ENCODE data around the gene OTOL1.
"Not testable (repeated sequence)": the region's sequence is repeated elsewhere in the genome, so short reads cannot be mapped to it uniquely, and the experiment has no call there.

OTOL1 gene

GRCh38 chr3:161496508-161496907 lies at the start of gene OTOL1:
OTOL1 (plus strand) TSS chr3:161496808; CDS start chr3:161496808, 0 bp downstream.
- no peak for DNase-seq

- no peak for DNase-seq
These were observed 46.8 kb upstream of the OTOL1 start for GRCh38 chr3:161449785-161450184.

- DNase-seq: no peak
These were observed 44.4 kb upstream of the OTOL1 start for GRCh38 chr3:161452179-161452578.

GRCh38 chr3:161454615-161455014 lies 42.0 kb upstream of the OTOL1 start:
- no peak for DNase-seq

GRCh38 chr3:161455962-161456361 lies 40.6 kb upstream of the OTOL1 start:
- no peak for DNase-seq

GRCh38 chr3:161462138-161462537 lies 34.5 kb upstream of the OTOL1 start:
- DNase-seq: no peak

GRCh38 chr3:161471211-161471610 lies 25.4 kb upstream of the OTOL1 start:
- DNase-seq: no peak

- DNase-seq: peak; percentile 12
These were observed 22.5 kb upstream of the OTOL1 start for GRCh38 chr3:161474139-161474538.

GRCh38 chr3:161474741-161475140 lies 21.9 kb upstream of the OTOL1 start:
- DNase-seq: no peak

- no peak for DNase-seq
These were observed 21.4 kb upstream of the OTOL1 start for GRCh38 chr3:161475206-161475605.

- DNase-seq: no peak
These were observed 20.7 kb upstream of the OTOL1 start for GRCh38 chr3:161475905-161476304.

- no peak for DNase-seq
These were observed 12.4 kb upstream of the OTOL1 start for GRCh38 chr3:161484226-161484625.

- DNase-seq: peak; percentile 58
These were observed 8.3 kb upstream of the OTOL1 start for GRCh38 chr3:161488284-161488683.

GRCh38 chr3:161489395-161489794 lies 7.2 kb upstream of the OTOL1 start:
- peak; percentile 71 for DNase-seq

GRCh38 chr3:161490845-161491244 lies 5.8 kb upstream of the OTOL1 start:
- not testable (repeated sequence) for DNase-seq

GRCh38 chr3:161498259-161498921 lies 1.8 kb downstream of the OTOL1 start:
- DNase-seq: no peak

GRCh38 chr3:161500068-161500796 lies 3.6 kb downstream of the OTOL1 start:
- DNase-seq: peak; percentile 31

- DNase-seq: no peak
These were observed 6.7 kb downstream of the OTOL1 start for GRCh38 chr3:161503271-161503670.

- DNase-seq: peak; percentile 12
These were observed 12.4 kb downstream of the OTOL1 start for GRCh38 chr3:161508852-161509477.

- no peak for DNase-seq
These were observed 14.1 kb downstream of the OTOL1 start for GRCh38 chr3:161510510-161511260.

GRCh38 chr3:161523916-161524315 lies 27.3 kb downstream of the OTOL1 start:
- DNase-seq: no peak

- no peak for DNase-seq
These were observed 35.3 kb downstream of the OTOL1 start for GRCh38 chr3:161531930-161532329.

- peak; percentile 8 for DNase-seq
These were observed 44.0 kb downstream of the OTOL1 start for GRCh38 chr3:161540594-161540993.
